Measurements from ENCODE around the gene WNT6.

DNA sequence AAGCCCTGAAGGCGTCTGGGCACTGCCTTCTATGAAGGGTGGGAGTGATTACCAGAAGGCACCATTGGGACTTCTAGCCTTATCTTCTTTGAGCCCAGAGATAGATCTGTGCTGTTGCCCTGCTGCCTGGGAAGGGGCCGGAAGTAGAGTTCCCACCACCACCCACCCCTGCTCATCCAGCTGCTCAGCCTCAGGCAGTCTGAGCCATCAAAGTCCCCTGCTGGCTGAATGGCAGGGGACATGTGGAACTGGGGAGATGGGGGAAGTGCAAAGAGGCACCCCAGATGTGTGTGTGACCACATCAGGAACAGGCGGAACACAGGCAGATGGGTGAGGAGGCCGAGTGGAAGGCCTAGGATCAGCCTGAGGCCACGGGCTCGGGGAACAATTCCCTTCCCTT is 17.7 kb downstream of the WNT6 start:
- TF ChIP-seq, protein P1, sequence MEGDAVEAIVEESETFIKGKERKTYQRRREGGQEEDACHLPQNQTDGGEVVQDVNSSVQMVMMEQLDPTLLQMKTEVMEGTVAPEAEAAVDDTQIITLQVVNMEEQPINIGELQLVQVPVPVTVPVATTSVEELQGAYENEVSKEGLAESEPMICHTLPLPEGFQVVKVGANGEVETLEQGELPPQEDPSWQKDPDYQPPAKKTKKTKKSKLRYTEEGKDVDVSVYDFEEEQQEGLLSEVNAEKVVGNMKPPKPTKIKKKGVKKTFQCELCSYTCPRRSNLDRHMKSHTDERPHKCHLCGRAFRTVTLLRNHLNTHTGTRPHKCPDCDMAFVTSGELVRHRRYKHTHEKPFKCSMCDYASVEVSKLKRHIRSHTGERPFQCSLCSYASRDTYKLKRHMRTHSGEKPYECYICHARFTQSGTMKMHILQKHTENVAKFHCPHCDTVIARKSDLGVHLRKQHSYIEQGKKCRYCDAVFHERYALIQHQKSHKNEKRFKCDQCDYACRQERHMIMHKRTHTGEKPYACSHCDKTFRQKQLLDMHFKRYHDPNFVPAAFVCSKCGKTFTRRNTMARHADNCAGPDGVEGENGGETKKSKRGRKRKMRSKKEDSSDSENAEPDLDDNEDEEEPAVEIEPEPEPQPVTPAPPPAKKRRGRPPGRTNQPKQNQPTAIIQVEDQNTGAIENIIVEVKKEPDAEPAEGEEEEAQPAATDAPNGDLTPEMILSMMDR (IDR thresholded peaks at IDR 0.05) = no peak
- no peak for TF ChIP-seq EP300 (IDR thresholded peaks at IDR 0.05)
- no peak for TF ChIP-seq POLR2A (IDR thresholded peaks at IDR 0.05)
- TF ChIP-seq POLR2AphosphoS5 (IDR thresholded peaks at IDR 0.05) = no peak
